ENCODE measurements around the gene CCDC187.

GRCh38 chr9:136208675-136209074 is 95.2 kb downstream of the CCDC187 start:
- TF ChIP-seq, protein P1, sequence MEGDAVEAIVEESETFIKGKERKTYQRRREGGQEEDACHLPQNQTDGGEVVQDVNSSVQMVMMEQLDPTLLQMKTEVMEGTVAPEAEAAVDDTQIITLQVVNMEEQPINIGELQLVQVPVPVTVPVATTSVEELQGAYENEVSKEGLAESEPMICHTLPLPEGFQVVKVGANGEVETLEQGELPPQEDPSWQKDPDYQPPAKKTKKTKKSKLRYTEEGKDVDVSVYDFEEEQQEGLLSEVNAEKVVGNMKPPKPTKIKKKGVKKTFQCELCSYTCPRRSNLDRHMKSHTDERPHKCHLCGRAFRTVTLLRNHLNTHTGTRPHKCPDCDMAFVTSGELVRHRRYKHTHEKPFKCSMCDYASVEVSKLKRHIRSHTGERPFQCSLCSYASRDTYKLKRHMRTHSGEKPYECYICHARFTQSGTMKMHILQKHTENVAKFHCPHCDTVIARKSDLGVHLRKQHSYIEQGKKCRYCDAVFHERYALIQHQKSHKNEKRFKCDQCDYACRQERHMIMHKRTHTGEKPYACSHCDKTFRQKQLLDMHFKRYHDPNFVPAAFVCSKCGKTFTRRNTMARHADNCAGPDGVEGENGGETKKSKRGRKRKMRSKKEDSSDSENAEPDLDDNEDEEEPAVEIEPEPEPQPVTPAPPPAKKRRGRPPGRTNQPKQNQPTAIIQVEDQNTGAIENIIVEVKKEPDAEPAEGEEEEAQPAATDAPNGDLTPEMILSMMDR (IDR thresholded peaks at IDR 0.05) = no peak
- TF ChIP-seq EZH2phosphoT487 (IDR thresholded peaks at IDR 0.05) = no peak
